GM21447 (cell line): ENCODE data around the gene TOX3.

Source experiments
- ATAC-seq: cut with Tn5 transposase; IDR thresholded peaks from one replicate; pipeline ENCODE4 v1.9.1; 2021; ENCODE audit not compliant: unreplicated experiment

Gene TOX3

DNA sequence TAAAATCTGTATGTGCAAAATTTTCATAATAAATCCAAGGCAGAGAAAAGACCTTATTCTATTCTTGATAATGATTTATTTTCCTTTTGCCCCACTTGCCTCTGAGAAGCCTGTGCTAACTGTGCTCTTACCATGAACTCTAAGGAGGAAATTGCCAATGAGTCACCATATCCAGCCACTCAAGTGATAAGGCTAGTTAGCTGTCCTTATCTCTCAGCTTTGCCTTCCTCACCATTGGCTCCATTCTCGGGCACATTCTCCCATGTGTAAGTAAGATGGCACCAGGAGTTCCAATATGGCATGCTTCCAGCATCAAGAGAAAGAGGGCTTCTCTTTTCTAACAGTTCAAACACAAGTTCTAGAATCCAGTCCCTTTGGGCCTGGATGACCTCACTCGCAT lies 142.4 kb downstream of the TOX3 start:
- ATAC-seq, result no peak

DNA sequence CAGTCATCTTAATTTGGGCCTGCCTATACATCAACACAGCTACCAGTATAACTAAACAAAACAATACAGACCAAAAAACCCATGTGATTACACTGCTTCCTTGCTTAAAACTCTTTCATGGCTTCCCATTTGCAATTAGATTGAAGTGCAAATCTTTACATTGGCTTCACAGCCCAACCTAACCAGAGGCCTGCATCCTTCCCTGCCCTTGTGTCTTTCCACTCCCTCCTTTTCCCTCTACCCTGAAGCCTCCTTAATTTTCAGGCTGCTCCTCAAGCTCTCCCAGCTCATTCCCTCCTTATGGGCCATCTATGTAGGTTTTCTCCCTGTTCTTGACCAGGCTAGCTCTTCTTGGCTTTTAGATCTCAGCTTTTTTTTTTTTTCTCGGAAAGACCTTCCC lies 147.8 kb downstream of the TOX3 start:
- ATAC-seq, result no peak

DNA sequence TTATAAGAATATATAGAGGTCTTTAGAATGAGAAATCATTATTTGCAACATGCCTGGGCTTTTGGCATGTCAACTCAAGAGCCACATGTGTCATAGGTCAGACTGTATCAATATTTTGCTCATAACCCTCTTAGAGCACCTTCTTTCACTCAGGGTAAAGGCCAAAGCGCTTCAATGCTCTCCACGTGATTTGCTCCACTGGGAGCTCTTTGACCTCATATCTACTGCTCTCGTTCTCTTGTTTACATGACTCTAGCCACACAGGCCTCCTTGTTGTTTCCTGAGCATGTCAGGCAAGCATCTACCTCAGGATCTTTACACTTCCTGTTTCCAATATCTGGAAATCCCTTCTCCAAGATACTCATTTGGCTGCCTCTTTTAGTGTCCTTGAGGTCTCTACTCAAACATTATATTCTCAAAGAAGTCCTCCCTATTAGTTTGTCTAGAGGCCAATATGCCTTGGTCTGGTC lies 148.4 kb downstream of the TOX3 start:
- ATAC-seq, result no peak

DNA sequence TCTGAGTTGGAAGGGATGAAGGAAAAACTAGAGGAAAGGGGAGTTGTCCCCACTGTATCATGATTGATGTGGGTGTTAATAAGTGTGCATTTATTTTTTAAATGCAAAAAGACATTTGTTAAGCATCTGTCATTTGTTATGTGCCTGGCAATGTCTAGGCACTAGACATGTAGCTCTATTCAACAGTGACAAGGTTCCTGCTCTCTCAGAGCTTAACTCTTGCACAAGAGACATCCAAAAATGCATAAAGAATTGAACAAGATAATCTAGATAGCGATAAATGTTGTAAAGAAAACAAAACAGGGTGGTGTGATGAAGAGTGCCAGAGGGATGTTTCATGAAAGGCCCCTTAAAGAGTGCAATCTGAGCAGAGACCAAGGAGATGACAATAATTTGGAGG lies 148.9 kb downstream of the TOX3 start:
- no peak for ATAC-seq

DNA sequence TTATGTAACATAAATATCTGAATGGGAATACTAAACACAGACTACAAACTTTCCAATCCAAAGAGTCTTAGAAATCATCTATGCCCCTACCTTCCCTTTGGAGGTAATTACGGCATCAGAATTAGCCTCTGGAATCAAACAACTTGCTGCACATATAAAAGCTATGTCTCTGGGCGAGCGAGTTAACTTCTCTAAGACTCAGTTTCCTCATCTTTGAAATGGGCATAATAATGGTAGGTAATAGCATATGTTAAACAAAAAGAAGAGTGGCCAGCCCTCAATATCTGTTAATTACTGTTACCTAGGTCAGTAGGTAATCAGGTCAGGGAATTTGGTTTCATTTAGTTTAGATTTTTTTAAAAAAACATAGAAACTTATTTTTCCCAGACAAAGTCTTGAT lies 153.5 kb downstream of the TOX3 start:
- ATAC-seq, result no peak

DNA sequence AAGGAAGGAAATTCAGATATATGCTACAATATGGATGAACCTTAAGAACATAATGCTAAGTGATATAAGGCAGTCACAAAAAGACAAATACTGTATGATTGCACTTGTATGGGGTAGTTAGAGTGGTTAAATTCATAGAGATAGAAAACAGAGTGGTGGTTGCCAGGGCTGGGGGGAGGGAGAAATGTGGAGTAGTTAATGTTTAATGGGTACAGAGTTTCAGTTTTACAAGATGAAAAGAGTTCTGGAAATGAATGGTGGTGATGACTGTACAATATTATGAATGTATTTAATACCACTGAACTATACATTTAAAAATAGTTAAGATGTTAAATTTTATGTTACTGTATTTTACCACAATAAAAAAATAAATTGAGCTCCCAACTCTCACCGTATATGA lies 157.9 kb downstream of the TOX3 start:
- no peak for ATAC-seq
